ENCODE data around the gene JAKMIP1. TPM values are rescaled to one million over a fixed set of nuclear protein-coding genes. Genes with fewer than 3 reads are reported as not detected.

The JAKMIP1 gene
- total RNA-seq, 2 experiments from 2014 or later, result 4.0 to 5.1 TPM

- intact Hi-C loops (cut with micrococcal nuclease; ENCODE audit: unreplicated experiment), result no loop called here
- H3K4me2 ChIP-seq (ENCODE audit: low read length), result no peak overlapping the region
- no peak overlapping the region for H3K27ac ChIP-seq (ENCODE audit: low read depth, low read length, poor library complexity, severe bottlenecking)
- H3K9me2 ChIP-seq (ENCODE audit: insufficient read depth, low read length), result no peaks in the 10 kb centered on the region
- DNase-seq (ENCODE audit: low spot score), result no peak
- TF ChIP-seq EZH2phosphoT487 (IDR thresholded peaks at IDR 0.05; ENCODE audit: borderline replicate concordance, low read depth, low read length) (no peak), CTCF (conservative IDR thresholded peaks at IDR 0.05; ENCODE audit: low read length) (no peak)
- CTCF ChIA-PET (ENCODE audit: unreplicated experiment), result no interaction called here
- no peaks in the 10 kb centered on the region for H3K79me2 ChIP-seq (ENCODE audit: insufficient read depth, low read depth, low read length)
- BruUV-seq (replicated peaks), result no TSS peak
- no peak overlapping the region for H3K4me3 ChIP-seq (ENCODE audit: low read depth, low read length, poor library complexity, severe bottlenecking)
- no peaks in the 10 kb centered on the region for H3K36me3 ChIP-seq (ENCODE audit: insufficient read depth, low read length)
- POLR2A ChIA-PET, result no interaction called here
- H2AFZ ChIP-seq (ENCODE audit: low read length), result no peak overlapping the region
- H3K4me1 ChIP-seq (ENCODE audit: insufficient read depth, low read length, poor library complexity, severe bottlenecking), result no peaks in the 10 kb centered on the region
- H4K20me1 ChIP-seq (ENCODE audit: insufficient read depth, low read length), result no peaks in the 10 kb centered on the region
- no peaks in the 10 kb centered on the region for H3K9me3 ChIP-seq (ENCODE audit: low read length)
Observed at GRCh38 chr4:6207602-6208001, 7.3 kb upstream of the JAKMIP1 start.

GRCh38 chr4:6206771-6207290 is 6.5 kb upstream of the JAKMIP1 start:
- ChIA-PET POLR2A (interaction anchor here (0.7 kb wide), 1 partner anchor 29 kb away, joined by 3 read pairs; no protein-coding TSS in a partner anchor), CTCF (ENCODE audit: unreplicated experiment) (no interaction called here)
- no peaks in the 10 kb centered on the region for H3K36me3 ChIP-seq (ENCODE audit: insufficient read depth, low read length)
- no peak for TF ChIP-seq EZH2phosphoT487 (IDR thresholded peaks at IDR 0.05; ENCODE audit: borderline replicate concordance, low read depth, low read length)
- TF ChIP-seq CTCF (conservative IDR thresholded peaks at IDR 0.05; ENCODE audit: low read length), result no peak
- H3K9me3 ChIP-seq (ENCODE audit: low read length), result no peaks in the 10 kb centered on the region
- no peak overlapping the region for H3K4me2 ChIP-seq (ENCODE audit: low read length)
- H2AFZ ChIP-seq (ENCODE audit: low read length), result no peak overlapping the region
- no peaks in the 10 kb centered on the region for H3K9me2 ChIP-seq (ENCODE audit: insufficient read depth, low read length)
- peaks cover 3% of the 10 kb centered on the region for H3K4me1 ChIP-seq (ENCODE audit: insufficient read depth, low read length, poor library complexity, severe bottlenecking)
- H3K4me3 ChIP-seq (ENCODE audit: low read depth, low read length, poor library complexity, severe bottlenecking), result no peak overlapping the region
- H3K79me2 ChIP-seq (ENCODE audit: insufficient read depth, low read depth, low read length), result no peaks in the 10 kb centered on the region
- no peak overlapping the region for H3K27ac ChIP-seq (ENCODE audit: low read depth, low read length, poor library complexity, severe bottlenecking)
- intact Hi-C loops (cut with micrococcal nuclease; ENCODE audit: unreplicated experiment), result no loop called here
- no TSS peak for BruUV-seq (replicated peaks)
- no peaks in the 10 kb centered on the region for H4K20me1 ChIP-seq (ENCODE audit: insufficient read depth, low read length)
- DNase-seq (ENCODE audit: low spot score), result no peak

- CTCF ChIA-PET (ENCODE audit: unreplicated experiment), result no interaction called here
Observed at GRCh38 chr4:6205973-6206372, 5.6 kb upstream of the JAKMIP1 start.

More at GRCh38 chr4:6205973-6206372, 5.6 kb upstream of the JAKMIP1 start:
- Histone ChIP-seq H3K36me3 (ENCODE audit: insufficient read depth, low read length) (no peaks in the 10 kb centered on the region), H2AFZ (ENCODE audit: low read length) (no peak overlapping the region), H4K20me1 (ENCODE audit: insufficient read depth, low read length) (no peaks in the 10 kb centered on the region), H3K79me2 (ENCODE audit: insufficient read depth, low read depth, low read length) (no peaks in the 10 kb centered on the region), H3K4me2 (ENCODE audit: low read length) (no peak overlapping the region), H3K9me2 (ENCODE audit: insufficient read depth, low read length) (no peaks in the 10 kb centered on the region), H3K27ac (ENCODE audit: low read depth, low read length, poor library complexity, severe bottlenecking) (no peak overlapping the region), H3K4me3 (ENCODE audit: low read depth, low read length, poor library complexity, severe bottlenecking) (no peak overlapping the region), H3K9me3 (ENCODE audit: low read length) (no peaks in the 10 kb centered on the region), H3K4me1 (ENCODE audit: insufficient read depth, low read length, poor library complexity, severe bottlenecking) (peaks cover 12% of the 10 kb centered on the region)
- TF ChIP-seq CTCF (conservative IDR thresholded peaks at IDR 0.05; ENCODE audit: low read length), result no peak
- DNase-seq (ENCODE audit: low spot score), result no peak
- intact Hi-C loops (cut with micrococcal nuclease; ENCODE audit: unreplicated experiment), result no loop called here
- BruUV-seq (replicated peaks), result no TSS peak
- POLR2A ChIA-PET, result interaction anchor here (1.2 kb wide), 1 partner anchor 25 kb away, joined by 4 read pairs; no protein-coding TSS in a partner anchor

All from OCI-LY7 (cell line).